HEK293 (cell line): ENCODE measurements around the gene NID1.

ENCODE experiments used
- AEBP2 ChIP-seq: fragments of 450-650 bp; formaldehyde crosslinking; IDR thresholded peaks from 2 replicates; pipeline ENCODE4 v1.5.1; 2016; ENCODE audit warnings: missing biosample characterization, missing genetic modification characterization, borderline replicate concordance
- ATF2 ChIP-seq: fragments of 450-650 bp; formaldehyde crosslinking; IDR thresholded peaks from 2 replicates; pipeline ENCODE4 v1.5.1; 2016; ENCODE audit warnings: missing biosample characterization, missing genetic modification characterization, low read depth
- PRDM2 ChIP-seq: fragments of 450-650 bp; formaldehyde crosslinking; IDR thresholded peaks from 2 replicates; pipeline ENCODE4 v1.5.1; 2016; ENCODE audit warnings: missing biosample characterization, missing genetic modification characterization, borderline replicate concordance
- RBAK ChIP-seq: fragments of 450-650 bp; formaldehyde crosslinking; IDR thresholded peaks from 2 replicates; pipeline ENCODE4 v1.5.1; 2016; ENCODE audit warnings: missing biosample characterization, missing genetic modification characterization
- SP7 ChIP-seq: fragments of 450-650 bp; formaldehyde crosslinking; IDR thresholded peaks from 2 replicates; pipeline ENCODE4 v1.5.1; 2016; ENCODE audit warnings: missing biosample characterization, missing genetic modification characterization
- ZBTB21 ChIP-seq: fragments of 450-650 bp; formaldehyde crosslinking; IDR thresholded peaks from 2 replicates; pipeline ENCODE4 v1.5.1; 2017; ENCODE audit warnings: missing biosample characterization, missing genetic modification characterization
- ZBTB6 ChIP-seq: fragments of 450-650 bp; formaldehyde crosslinking; IDR thresholded peaks from 2 replicates; pipeline ENCODE4 v1.5.1; 2017; ENCODE audit warnings: missing biosample characterization, missing genetic modification characterization
- ZNF112 ChIP-seq: fragments of 450-650 bp; formaldehyde crosslinking; IDR thresholded peaks from 2 replicates; pipeline ENCODE4 v1.5.0; 2017; ENCODE audit warnings: missing biosample characterization, missing genetic modification characterization
- ZNF140 ChIP-seq: fragments of 450-650 bp; formaldehyde crosslinking; IDR thresholded peaks from 2 replicates; pipeline ENCODE4 v1.5.1; 2016; ENCODE audit warnings: missing biosample characterization, missing genetic modification characterization
- ZNF169 ChIP-seq: fragments of 450-650 bp; formaldehyde crosslinking; IDR thresholded peaks from 2 replicates; pipeline ENCODE4 v1.5.1; 2016; ENCODE audit warnings: missing biosample characterization, missing genetic modification characterization
- ZNF184 ChIP-seq: fragments of 450-650 bp; IDR thresholded peaks from 2 replicates; pipeline ENCODE4 v1.5.1; 2018; ENCODE audit warnings: missing biosample characterization, mild to moderate bottlenecking, missing genetic modification characterization
- ZNF248 ChIP-seq: fragments of 450-650 bp; formaldehyde crosslinking; IDR thresholded peaks from 2 replicates; pipeline ENCODE4 v1.5.1; 2017; ENCODE audit warnings: missing biosample characterization, missing genetic modification characterization
- ZNF404 ChIP-seq: fragments of 450-650 bp; formaldehyde crosslinking; IDR thresholded peaks from 2 replicates; pipeline ENCODE4 v1.5.1; 2017; ENCODE audit warnings: missing biosample characterization, missing genetic modification characterization
- ZNF48 ChIP-seq: fragments of 450-650 bp; formaldehyde crosslinking; IDR thresholded peaks from 2 replicates; pipeline ENCODE4 v1.5.1; 2016; ENCODE audit warnings: missing biosample characterization, missing genetic modification characterization
- ZNF501 ChIP-seq: fragments of 450-650 bp; formaldehyde crosslinking; IDR thresholded peaks from 2 replicates; pipeline ENCODE4 v1.5.1; 2016; ENCODE audit warnings: missing biosample characterization, missing genetic modification characterization
- ZNF529 ChIP-seq: fragments of 450-650 bp; formaldehyde crosslinking; IDR thresholded peaks from 2 replicates; pipeline ENCODE4 v1.5.1; 2017; ENCODE audit warnings: missing genetic modification characterization, missing biosample characterization; ENCODE audit not compliant: insufficient replicate concordance
- ZNF555 ChIP-seq: fragments of 450-650 bp; formaldehyde crosslinking; conservative IDR thresholded peaks from 2 replicates; pipeline ENCODE4 v1.5.1; 2017; ENCODE audit warnings: missing biosample characterization, mild to moderate bottlenecking, missing genetic modification characterization, inconsistent platforms
- ZNF558 ChIP-seq: fragments of 450-650 bp; formaldehyde crosslinking; IDR thresholded peaks from 2 replicates; pipeline ENCODE4 v1.5.1; 2016; ENCODE audit warnings: missing biosample characterization, missing genetic modification characterization
- ZNF670 ChIP-seq: fragments of 450-650 bp; formaldehyde crosslinking; IDR thresholded peaks from 2 replicates; pipeline ENCODE4 v1.5.1; 2016; ENCODE audit warnings: missing biosample characterization, missing genetic modification characterization, low read depth
- ZNF692 ChIP-seq: fragments of 450-650 bp; formaldehyde crosslinking; IDR thresholded peaks from 2 replicates; pipeline ENCODE4 v1.5.1; 2016; ENCODE audit warnings: missing biosample characterization, missing genetic modification characterization
- ZNF707 ChIP-seq: fragments of 450-650 bp; formaldehyde crosslinking; IDR thresholded peaks from 2 replicates; pipeline ENCODE4 v1.5.1; 2016; ENCODE audit warnings: missing biosample characterization, missing genetic modification characterization
- ZSCAN18 ChIP-seq: fragments of 450-650 bp; formaldehyde crosslinking; IDR thresholded peaks from 2 replicates; pipeline ENCODE4 v1.5.1; 2016; ENCODE audit warnings: missing biosample characterization, missing genetic modification characterization
- ZSCAN23 ChIP-seq: fragments of 450-650 bp; formaldehyde crosslinking; IDR thresholded peaks from 2 replicates; pipeline ENCODE4 v1.5.1; 2016; ENCODE audit warnings: missing biosample characterization, missing genetic modification characterization
- ZSCAN5A ChIP-seq: fragments of 450-650 bp; formaldehyde crosslinking; IDR thresholded peaks from 2 replicates; pipeline ENCODE4 v1.5.1; 2016; ENCODE audit warnings: missing biosample characterization, missing genetic modification characterization

Gene NID1

GRCh38 chr1:236098267-236098666 lies 33.4 kb upstream of the NID1 start (continued):
- TF ChIP-seq ATF2 (tag by site-specific recombination): no peak
- no peak for TF ChIP-seq ZNF707 (tag by site-specific recombination)
- no peak for TF ChIP-seq ZBTB21 (tag by site-specific recombination)
- TF ChIP-seq ZNF501 (tag by site-specific recombination): no peak
- no peak for TF ChIP-seq ZNF48 (tag by site-specific recombination)
- 0 out of 2 replicates have a peak, but pooled peaks have one; percentile 10 for TF ChIP-seq ZNF248 (tag by site-specific recombination)
- TF ChIP-seq ZBTB6 (tag by site-specific recombination): no peak
- no peak for TF ChIP-seq AEBP2 (tag by site-specific recombination)
- TF ChIP-seq ZNF184: no peak
- 0 out of 2 replicates have a peak, but pooled peaks have one; percentile 61 for TF ChIP-seq ZNF169
- TF ChIP-seq ZSCAN5A (tag by site-specific recombination): no peak
- no peak for TF ChIP-seq ZNF558 (tag by site-specific recombination)
- no peak for TF ChIP-seq ZNF555
- TF ChIP-seq RBAK (tag by site-specific recombination): no peak
- no peak for TF ChIP-seq ZNF140
- TF ChIP-seq ZNF529 (tag by site-specific recombination): no peak
- TF ChIP-seq ZSCAN18 (tag by site-specific recombination): peak; percentile 66; the same call in 1 of the 2 replicates
- no peak for TF ChIP-seq ZSCAN23 (tag by site-specific recombination)
- TF ChIP-seq SP7 (tag by site-specific recombination): no peak
- no peak for TF ChIP-seq PRDM2 (tag by site-specific recombination)
- TF ChIP-seq ZNF692 (tag by site-specific recombination): no peak
- TF ChIP-seq ZNF112 (tag by site-specific recombination): no peak
- no peak for TF ChIP-seq ZNF404 (tag by site-specific recombination)
- TF ChIP-seq ZNF670 (tag by site-specific recombination): peak; percentile 81; the same call in 1 of the 2 replicates
